Measurements from ENCODE around the gene SOX30.

The SOX30 gene

DNA sequence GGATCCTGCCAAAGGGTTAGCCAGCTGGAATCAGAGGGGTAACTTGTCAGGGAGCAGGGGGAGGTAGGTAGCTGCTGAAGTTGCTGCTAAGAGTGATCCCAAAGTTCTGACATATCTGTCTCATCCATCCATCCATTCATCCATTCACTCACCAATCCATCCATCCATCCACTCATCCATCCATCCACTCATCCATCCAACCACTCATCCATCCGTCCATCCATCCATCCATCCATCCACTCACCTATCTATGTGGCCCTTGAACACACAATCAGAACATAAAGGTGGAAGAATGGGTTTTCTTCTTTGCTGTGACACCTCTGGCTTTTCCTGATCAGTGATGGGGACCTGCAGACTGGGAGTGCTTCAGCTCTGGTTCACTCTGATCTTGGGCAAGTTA lies 16.1 kb upstream of the SOX30 start:
- in situ Hi-C loops (cut with MboI; ENCODE audit: low pct_unique_long_range_greater_than_20kb, low sequenced_read_pairs) = no loop called here
- DNase-seq = no peak

DNA sequence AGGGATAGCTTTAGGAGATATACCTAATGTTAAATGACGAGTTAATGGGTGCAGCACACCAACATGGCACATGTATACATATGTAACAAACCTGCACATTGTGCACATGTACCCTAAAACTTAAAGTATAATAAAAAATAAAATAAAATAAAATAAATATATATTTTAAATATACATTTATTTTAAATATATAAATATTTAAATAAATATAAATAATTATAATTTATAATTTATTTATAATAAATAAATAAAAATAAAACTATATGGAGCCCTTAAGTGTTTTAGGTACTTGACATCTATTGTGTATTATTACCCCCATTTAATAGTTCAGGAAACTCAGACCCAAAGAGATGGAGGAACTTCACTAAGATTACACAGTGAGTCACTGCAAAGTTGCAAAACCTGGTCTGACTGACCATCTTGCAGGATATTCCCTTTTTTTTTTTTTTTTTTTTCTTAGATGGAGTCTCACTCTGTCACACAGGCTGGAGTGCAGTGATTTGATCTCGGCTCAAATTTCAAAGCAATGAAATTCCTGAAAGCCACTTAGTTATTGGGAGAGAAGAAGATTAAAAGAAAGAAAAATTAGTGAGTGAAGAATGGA lies 13.3 kb upstream of the SOX30 start:
- no peak for DNase-seq
- in situ Hi-C loops (cut with MboI; ENCODE audit: low pct_unique_long_range_greater_than_20kb, low sequenced_read_pairs) = no loop called here

DNA sequence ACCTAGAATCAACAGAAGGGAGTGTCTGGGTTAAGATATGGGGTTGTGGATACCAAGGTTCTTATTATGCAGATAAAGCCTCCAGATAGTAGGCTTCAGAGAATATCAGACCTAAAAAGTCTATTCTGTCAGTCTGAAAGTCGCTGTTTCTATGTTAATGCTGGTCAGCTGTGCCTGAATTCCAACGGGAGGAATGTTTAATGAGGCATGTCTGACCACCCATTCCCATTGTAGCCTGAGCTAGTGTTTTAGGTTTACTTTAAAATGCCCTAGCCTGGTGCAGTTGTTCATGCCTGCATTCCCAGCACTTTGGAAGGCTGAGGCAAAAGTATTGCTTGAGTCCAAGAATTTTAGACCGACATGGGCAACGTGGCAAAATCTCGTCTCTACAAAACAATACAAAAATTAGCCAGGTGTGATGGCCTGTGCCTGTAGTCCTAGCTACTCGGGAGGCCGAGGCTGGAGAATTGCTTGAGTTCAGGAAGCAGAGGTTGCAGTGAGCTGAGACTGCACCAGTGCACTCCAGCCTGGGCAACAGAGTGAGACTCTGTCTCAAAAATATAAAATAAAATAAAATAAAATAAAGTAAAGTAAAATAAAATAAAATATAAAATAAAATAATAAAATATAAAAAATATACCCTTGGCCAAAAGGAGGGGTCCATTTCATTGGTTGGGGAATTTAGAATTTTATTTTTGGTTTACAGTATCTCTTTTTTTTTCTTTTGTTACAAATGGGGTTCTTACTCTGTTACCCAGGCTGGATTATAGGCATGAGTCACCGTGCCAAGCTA lies 7.8 kb upstream of the SOX30 start:
- no peak for DNase-seq

DNA sequence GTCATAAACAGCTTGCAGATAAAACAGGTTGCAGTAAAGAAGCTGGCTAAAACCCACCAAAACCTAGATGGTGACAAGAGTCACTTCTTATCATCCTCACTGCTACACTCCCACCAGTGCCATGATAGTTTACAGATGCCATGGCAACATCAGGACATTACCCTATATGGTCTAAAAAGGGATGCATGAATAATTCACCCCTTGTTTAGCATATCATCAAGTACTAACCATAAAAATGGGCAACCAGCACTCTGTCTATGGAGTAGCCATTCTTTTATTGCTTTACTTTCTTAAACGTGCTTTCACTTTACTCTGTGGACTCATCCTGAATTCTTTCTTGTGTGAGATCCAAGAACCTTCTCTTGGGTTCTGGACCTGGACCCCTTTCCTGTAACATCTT lies 6.7 kb upstream of the SOX30 start:
- no peak for DNase-seq
- in situ Hi-C loops (cut with MboI; ENCODE audit: low pct_unique_long_range_greater_than_20kb, low sequenced_read_pairs) = no loop called here

More for the DNA sequence above, 7.8 kb upstream of the SOX30 start:
- in situ Hi-C loops (cut with MboI; ENCODE audit: low pct_unique_long_range_greater_than_20kb, low sequenced_read_pairs) = no loop called here

DNA sequence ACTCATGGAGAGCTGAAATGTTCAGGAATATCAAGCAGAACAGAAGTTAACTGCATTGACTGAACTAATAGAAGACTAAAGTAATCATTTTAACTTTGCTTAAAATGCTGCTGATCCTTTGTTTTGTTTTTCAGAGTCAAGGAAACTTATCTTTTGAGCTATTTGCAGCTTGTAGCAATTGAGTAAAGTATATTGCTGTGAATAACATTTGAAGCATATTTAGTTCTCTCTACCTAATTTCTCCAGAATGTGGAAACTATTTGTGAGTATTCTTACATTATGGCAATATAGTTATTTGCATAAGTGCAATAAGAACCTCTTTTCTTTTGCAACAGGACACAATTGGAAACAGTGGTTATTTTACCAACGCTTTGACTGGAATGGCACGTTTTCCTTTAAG lies 5.3 kb upstream of the SOX30 start:
- in situ Hi-C loops (cut with MboI; ENCODE audit: low pct_unique_long_range_greater_than_20kb, low sequenced_read_pairs) = no loop called here
- no peak for DNase-seq

DNA sequence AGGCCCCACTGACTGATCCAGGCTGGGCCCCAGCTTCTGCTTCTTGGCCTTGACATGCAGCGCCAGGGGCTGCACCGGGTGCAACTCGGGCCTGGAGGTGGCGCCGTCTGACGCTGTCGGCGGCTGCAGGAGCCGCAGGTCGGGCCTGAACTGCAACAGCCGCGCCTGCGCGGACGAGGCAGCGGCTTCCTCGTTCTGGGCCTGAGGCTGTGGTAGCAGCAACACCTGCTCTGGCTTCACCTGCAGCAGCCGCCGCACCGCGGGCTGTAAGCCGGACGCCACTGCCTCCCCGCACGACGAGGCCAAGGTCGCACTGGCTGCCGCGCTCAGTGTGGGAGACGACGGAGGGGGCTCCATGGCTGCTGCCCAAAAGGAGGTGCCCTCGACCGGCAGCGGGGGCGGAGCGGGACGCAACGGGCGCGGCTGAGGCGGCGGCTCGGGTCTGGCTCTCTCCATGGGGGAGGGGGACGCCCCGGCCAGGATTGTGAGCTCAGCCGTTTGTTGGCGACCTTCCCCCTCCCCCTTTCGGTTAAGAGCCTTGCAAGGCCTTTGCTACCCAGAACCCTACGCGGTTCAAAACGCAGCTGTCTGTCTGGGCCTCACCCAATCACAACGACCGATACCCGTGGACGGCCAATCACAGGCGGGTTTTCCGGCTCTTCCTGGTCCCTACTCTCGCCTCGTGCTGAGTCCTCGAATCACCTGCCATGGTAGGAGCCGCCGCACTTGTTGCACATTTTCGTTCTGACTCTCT lies 438 bp downstream of the SOX30 start:
- in situ Hi-C loops (cut with MboI; ENCODE audit: low pct_unique_long_range_greater_than_20kb, low sequenced_read_pairs) = no loop called here

DNA sequence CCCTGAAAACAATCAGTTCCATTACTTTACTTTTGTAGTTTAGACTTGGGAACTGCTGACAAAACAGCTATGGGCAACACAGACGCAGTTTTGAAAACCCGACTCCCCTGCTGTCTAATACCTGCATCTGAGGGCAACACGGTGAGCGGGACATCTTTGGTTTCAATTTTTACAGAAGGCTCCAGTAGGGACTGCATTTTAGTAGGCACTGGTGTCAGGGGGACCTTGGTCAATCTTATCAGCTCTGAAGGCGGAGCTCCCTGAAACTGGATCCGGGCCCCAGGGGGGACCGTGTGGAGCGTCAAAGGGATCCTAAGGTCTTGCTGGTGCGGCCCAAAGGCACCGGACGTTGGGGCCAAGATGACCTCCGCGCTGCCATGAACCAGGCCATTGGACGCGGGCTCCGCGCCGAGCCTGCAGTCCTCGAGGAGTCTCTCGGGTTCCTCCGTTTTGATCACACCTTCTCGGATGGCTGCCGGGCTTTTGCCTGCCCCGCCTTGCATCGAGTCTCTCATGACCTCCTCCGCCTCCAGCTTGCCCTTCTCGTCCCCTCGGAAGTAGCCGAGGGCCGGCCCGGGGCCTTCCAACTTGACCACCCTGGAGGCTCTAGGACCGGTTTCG lies 1.1 kb downstream of the SOX30 start:
- in situ Hi-C loops (cut with MboI; ENCODE audit: low pct_unique_long_range_greater_than_20kb, low sequenced_read_pairs) = no loop called here
- DNase-seq = no peak

More for the DNA sequence above, 438 bp downstream of the SOX30 start:
- no peak for DNase-seq

DNA sequence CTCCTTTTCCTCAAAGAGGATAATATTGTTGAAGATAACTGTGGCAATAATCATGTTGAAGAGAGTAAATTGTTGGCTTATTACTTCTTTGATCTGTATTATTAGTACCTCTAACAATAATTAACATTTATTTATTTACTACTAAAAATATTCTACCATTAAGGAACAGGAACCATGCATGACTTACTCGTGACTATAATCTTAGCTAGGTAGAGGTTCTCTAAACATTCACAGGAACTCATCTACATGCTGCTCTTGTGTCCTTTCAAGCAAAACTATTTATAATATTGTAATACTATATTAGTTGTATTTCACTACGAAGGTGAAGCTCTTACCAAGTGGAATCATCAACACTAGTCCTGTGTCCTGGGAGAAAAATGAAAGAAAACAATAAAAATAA lies 3.1 kb downstream of the SOX30 start:
- DNase-seq = no peak
- in situ Hi-C loops (cut with MboI; ENCODE audit: low pct_unique_long_range_greater_than_20kb, low sequenced_read_pairs) = no loop called here

DNA sequence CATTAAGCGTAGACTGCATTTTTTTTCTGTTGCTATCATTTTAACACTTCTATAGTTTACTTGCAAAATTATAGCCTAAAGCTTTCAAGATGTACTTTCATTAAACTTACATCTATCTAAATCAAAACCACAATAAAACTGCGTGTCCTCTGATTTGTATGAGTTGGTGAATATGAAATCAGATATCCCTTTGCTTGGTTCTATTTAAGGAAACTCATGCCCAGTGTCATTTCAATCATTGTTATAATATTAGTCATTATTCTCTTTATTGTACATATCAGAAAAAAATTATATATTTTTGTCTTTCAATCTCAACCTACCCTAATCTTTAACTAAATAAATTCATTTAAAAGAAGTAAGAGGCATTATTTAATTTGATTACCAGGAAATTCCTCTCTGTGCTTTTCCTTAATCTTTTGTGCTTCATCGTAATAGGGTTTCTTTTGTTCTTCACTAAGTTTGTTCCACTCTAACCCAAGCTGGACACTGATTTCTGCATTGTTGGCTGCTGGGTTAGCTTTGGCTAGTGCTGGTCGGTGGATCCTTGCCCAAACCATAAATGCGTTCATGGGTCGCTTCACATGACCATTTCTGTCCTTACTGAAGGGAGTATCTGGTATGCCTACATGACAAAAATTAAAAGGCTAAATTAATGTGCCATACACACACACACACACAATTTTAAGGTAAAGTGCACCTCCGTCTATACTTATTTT lies 3.8 kb downstream of the SOX30 start:
- in situ Hi-C loops (cut with MboI; ENCODE audit: low pct_unique_long_range_greater_than_20kb, low sequenced_read_pairs) = no loop called here
- DNase-seq = no peak

DNA sequence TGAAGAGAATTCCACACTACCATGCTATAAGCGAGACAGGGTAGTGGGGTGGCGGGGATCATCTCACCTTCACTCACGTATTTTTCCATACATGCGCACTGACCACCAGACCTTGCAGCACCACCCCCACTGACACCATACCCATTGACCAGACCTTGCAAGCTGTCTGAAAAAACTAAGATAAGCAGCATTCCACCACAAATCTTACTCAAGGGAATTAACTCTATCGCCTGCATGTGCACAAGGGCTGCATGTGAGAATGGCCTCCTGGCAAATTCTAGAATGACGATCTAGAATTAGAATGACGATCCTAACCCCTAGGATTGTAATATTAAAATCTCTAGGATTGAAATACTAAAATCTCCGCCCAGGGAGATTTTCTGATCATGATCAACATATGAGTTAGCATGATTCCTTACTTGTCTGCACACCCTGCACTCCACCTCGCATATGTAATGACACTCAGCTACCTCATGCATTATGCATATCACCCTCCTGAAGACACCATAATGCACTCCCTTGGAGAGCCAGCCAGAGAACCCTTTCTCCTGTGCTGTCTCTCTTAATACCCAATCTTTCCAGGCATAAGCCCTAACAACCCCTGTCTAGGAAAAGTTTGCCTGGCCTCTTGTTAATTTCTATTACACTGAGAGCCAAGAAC lies 11.7 kb downstream of the SOX30 start:
- DNase-seq = no peak
- in situ Hi-C loops (cut with MboI; ENCODE audit: low pct_unique_long_range_greater_than_20kb, low sequenced_read_pairs) = no loop called here

DNA sequence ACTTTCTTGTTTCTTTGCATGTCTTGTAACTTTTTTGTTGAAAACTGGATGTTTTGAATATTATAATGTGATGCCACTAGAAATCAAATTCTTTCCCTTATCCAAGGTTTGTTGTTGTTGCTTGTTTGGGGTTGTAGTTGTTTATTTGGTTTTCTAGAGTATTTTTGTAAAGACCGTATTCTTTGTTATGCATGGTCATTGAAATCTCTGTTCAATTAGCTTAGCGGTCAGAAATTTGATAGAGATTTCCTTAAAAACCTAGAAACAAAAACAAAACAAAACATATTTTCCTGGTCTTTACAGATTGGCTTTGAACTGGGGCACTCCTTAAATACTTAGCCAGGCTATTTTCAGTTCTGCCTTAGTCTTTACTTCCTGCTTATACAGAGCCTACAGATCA lies 21.9 kb downstream of the SOX30 start:
- in situ Hi-C loops (cut with MboI; ENCODE audit: low pct_unique_long_range_greater_than_20kb, low sequenced_read_pairs) = no loop called here
- DNase-seq = no peak

DNA sequence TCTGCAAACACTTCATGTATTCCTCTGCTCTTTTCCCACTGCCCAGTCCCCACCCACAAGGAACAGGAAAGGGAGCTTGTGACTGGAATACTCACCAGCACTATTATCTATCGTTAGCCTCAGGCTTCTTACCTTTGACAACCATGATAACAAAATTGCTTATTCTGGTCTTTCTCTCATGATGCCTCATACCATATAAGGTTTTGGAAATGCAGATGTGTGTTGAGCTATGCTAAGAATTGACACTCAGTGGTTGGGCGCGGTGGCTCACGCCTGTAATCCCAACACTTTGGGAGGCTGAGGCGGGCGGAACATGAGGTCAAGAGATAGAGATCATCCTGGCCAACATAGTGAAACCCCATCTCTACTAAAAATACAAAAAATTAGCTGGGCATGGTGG lies 25.4 kb downstream of the SOX30 start:
- in situ Hi-C loops (cut with MboI; ENCODE audit: low pct_unique_long_range_greater_than_20kb, low sequenced_read_pairs) = no loop called here
- no peak for DNase-seq

DNA sequence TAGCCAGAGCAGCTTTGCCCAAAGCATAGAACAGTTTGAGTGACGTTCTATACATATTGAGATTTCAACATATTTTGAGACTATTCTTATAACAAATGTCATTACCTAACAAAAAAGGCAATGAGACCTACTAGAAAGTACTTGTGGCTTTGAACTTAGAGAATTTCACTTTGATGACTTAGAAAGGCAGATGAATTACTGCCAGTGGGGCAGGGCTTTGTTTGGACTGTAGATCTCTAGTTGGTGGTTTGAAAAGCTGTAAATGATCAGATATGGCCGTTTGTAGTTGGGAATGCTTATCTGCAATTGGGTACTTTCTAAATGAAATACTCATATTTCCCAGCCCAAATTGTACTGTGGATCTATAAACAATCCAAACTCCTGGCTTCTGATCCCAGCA lies 28.1 kb downstream of the SOX30 start:
- in situ Hi-C loops (cut with MboI; ENCODE audit: low pct_unique_long_range_greater_than_20kb, low sequenced_read_pairs) = no loop called here
- DNase-seq = no peak

DNA sequence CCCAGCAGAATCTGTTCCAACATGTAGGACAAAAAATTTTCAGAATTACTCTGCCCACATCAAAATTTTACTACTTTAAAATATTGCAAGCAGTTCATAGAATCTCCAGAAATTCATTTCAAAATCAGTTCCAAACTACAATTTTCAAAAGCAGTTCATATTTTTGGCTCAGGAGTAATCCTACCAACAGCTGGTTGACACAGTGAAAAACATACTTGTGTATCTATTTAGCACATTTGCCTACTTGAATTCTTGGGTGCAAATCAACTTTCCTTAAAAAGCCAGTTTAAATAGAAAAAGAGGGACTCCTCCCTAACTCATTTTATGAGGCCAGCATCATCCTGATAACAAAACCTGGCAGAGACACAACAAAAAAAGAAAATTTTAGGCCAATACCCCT lies 31.5 kb downstream of the SOX30 start:
- no peak for DNase-seq
- in situ Hi-C loops (cut with MboI; ENCODE audit: low pct_unique_long_range_greater_than_20kb, low sequenced_read_pairs) = no loop called here

DNA sequence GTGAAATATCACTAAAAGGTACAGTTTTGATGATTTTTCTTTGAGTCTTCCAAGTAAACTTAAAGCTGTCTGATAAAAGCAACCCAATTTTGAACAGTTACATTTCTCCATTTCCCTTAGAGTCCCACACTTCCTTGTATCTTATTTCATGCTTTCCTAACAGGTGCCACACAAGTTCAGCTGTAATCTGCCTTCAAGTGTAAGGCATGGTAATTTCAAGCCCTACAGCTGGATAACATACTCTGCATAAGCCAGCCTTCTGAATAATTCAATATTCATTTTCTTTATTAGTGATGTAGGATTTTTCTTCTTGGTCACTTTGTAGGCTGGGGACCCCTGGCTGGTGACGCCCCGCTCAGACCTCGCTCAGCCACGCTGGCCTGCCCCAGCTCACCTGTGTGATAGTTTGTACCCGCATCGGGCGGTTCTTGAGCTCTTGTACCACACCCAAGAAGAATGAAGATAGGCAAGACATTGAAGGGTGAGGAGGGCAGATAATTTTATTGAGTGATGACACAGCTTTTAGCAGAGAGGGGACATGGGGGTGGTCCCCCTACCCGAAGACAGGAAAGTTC lies 34.0 kb downstream of the SOX30 start:
- in situ Hi-C loops (cut with MboI; ENCODE audit: low pct_unique_long_range_greater_than_20kb, low sequenced_read_pairs) = no loop called here
- no peak for DNase-seq

DNA sequence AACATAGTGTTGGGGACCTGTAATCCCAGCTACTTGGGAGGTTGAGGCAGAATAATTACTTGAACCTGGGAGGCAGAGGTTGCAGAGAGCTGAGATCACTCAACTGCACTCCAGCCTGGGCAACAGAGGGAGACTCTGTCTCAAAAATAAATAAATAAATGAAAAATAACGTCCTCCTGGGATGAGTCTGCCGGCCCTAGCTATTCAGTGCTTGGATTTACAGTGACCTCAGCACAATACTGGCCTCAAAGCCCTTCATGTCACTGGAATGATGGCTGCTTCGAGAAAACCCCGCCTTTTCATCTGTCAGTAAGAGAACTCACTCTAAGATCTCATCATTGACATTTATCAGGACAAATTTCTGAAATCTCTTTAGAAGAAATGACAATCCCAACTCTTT lies 35.5 kb downstream of the SOX30 start:
- in situ Hi-C loops (cut with MboI; ENCODE audit: low pct_unique_long_range_greater_than_20kb, low sequenced_read_pairs) = no loop called here
- no peak for DNase-seq

DNA sequence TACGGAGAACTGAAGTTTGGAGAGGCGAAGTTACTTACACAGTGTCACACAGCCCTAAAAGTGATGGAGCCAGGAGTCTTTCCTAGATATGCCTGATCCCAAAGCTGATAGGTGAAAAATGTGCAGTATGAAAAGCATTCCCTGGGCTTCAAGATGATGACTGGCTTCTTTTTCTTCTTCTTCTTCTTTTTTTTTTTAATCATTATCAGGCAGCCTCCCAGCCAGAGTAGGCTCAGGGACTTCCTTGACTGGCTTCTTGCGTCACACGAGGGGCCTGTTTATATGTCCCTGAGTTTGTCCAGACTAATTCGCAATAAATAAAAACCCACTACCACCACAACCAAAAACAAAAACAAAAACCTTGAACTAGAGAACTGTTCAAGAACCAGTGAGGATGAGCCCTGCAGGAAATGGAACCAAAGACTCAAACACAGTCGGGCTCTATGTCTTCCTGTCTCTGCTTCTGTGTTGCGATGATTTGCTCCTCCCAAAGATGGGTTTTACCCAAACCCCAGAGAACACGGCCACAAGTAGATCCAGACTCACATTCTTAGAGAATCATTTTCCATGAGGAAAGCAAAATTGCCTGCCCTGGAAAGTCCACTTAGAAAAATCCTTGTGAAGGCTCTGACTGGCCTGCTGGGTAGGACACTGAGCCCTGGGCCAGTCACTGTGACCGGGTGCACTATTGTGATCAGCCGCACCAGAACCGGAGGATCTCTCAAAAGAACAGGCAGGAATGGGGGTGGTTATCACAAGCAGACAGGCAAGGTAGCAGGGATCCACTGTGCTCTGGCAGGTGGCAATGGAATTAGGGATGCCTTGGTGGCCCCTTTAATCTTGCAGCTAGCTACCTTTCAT lies 38.6 kb downstream of the SOX30 start:
- in situ Hi-C loops (cut with MboI; ENCODE audit: low pct_unique_long_range_greater_than_20kb, low sequenced_read_pairs) = no loop called here
- no peak for DNase-seq

DNA sequence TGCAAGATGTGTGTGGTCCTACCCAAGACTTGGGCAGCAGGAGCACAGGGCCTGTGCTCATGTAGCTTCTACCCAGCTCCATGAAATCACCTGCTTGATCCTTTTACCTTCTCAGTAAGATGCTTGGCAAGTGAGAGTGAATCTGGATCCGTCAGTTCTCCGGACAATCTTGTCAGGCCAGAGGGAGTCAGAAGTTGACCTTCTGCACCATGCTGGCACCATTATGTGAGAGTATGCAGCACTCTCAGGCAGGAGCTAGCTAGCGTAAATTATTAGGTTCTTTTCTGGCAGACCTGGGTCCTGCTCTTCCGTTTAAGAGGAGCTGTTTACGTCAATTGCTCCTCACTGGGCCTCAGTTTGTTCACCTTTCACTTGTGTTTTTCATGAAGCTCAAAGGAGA lies 39.7 kb downstream of the SOX30 start:
- in situ Hi-C loops (cut with MboI; ENCODE audit: low pct_unique_long_range_greater_than_20kb, low sequenced_read_pairs) = no loop called here
- no peak for DNase-seq

Measured in KBM-7 (cell line).